GM18499 (cell line): ENCODE data around the gene PLA2R1.

Experiments
- ATAC-seq: cut with Tn5 transposase; IDR thresholded peaks from one replicate; pipeline ENCODE4 v1.9.1; 2021; ENCODE audit warnings: moderate number of reproducible peaks; ENCODE audit not compliant: insufficient read depth, unreplicated experiment

Gene PLA2R1

DNA sequence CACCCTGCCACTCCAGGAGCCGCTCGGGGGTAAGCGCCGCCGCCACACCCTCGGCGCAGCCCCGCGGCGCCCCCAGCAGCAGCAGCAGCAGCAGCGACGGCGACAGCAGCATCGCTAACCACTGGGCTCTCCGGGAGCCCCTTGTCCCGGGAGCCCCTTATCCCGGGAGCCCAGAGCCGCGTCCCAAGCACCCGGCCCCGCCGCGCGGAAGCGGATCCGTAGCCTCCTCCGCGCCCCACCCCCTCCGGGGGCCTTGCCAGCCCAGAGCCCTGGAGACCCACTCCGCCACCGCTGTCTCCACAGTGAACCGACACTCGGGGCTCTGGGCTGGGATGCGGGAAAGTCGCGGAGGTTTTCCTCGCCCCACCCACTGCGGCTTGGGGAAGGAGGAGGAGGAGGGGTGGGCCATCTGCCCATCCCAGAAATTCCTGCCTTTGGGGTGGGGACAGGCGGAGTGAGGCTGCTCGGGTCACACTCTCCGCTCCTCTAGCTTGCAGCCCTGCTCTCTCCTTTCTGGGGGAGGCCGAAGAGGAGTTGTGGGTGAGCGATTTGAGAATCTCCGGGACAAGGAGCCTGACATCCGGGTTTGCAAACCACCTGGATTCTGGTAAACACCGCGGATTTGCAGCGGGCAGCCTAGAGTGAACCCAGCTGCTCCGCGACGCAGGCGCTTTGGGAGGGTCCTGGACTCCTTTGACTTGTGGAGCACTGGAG lies at the start of gene PLA2R1:
Gene PLA2R1, minus strand, starts transcription at position 324 of the 714 bp plus-strand sequence. Its CDS starts 212 bp downstream, at position 112.
- ATAC-seq = no peak

DNA sequence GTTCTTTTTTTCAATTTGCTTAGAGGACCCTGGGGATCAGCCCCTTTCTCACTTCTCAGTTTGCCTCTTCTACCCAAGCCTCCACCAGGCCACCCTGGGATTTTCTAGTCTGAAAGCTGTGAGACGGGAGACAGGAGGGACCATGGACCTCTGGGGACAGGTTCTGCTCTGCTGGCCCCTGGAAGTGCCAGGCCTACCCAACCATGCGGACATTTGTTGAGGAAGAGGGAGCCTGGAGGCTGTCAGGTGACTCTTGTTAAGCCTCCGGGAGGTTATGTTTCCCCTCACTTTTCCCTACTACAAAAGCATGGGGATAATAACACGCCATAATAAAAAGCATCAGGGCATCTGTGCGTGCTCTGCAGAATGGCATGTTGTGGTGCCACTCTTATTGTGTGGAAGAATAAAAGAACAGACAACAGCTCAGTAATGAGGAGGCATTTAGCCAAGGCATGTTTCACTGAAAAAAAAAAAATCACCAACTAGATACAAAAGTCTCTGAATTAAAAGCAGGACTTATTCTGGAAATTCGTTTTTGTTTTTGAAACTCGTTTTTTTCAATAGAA lies 48.3 kb upstream of the PLA2R1 start:
- no peak for ATAC-seq

DNA sequence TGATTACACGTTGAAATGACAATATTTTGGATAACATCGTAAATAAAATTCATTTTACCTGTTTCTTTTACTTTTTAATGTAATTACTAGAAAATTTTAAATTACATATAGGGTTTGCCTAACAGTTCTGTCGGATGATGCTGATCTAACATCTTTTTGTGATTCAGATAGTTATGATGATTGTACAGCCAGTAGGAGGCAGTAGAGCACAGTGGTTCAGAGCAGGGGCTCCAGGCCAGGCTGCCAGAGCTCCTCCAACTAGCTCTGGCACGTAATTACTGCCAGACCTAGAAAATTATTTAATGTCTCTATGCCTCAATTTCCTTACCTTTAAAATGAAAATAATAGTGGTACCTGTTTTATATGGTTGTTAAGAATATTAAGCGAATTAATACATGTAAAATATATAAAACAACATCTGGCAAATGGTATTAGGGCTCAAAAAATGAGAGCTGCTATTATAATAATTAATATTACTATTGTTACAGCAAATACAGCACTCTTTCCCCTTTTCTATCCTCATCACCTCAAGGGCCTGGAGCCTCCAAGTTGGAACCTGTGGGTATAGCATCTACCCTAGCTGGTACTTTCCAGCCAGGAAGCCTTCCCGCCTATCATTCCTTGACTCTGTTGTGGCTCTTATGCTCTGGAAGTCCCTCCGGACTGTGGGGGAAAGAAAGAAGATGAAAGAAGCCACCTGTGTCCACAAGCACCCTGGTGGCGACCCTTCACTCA lies 47.7 kb upstream of the PLA2R1 start:
- peak; percentile 61 for ATAC-seq

DNA sequence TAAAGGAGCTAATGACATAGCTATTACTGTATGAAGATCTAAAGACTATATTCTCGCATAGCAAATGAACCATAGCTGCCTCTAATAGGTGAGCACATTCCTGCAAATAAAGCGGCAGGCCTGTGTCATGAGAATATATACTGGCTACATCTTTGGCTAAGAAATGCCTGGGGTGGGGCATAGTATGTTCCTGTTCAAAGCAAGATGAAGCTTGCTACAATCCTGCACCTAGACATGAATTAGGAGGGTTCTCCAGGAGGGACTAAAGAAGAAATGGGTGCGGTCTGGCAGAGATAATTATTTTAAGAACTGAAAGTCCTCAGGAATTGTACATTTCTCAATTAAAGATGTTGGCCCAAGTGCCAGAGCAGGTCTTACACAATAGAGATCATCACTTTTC lies 46.8 kb upstream of the PLA2R1 start:
- no peak for ATAC-seq

DNA sequence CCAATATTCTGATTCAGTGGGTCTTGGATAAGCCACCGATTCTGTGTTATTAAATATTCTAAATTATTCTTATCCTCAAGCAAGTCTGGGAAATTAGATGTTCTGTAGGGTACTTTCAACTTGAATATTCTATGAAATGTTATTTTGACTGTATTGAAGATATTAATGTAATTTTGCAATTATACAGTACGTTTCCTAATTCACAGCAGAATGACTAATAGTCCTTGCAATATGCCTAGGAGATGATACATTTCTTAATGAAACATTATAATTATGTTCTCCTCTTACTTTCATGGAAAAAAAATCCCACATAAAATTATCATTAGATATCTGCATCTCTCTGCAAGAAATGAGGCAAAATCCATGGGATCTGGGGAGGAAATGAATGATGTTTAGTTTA lies 46.2 kb upstream of the PLA2R1 start:
- ATAC-seq = no peak

DNA sequence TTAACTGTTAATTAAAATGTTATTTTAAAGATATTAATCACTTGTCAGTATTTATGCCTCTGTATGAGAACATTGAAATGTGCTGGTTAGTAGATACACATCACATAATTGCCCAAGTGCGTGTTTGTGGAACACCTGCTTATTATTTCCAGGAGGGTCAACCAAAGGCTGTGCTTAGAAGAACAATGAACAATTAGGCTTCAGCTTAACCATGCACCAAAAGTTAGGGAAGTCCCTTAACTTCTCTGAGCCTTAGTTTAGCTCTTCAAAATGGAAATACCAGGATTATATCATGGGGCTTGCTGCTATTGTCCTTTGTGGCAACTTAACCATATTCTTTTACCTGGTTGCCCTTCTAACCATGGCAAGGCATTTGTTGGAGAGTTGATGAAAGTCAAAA lies 43.0 kb upstream of the PLA2R1 start:
- no peak for ATAC-seq

DNA sequence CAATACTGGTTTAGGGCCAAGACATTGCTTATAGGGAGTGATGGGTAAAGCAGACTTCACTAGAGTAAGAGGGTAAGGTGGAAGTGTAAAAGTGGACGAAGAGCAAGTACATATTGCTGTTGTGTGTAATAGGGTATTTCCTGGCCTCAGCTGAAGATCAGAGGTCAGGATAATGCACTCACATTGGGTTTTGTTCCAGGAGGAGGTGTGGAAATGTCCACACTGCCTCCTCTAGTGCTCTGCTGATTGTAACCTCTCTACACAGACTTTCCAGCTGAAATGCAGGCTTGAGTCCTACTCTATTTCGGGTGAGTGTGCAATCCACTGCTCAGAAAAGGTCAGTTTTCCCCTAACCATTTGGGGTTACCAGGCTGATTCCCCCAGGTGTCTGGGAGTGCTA lies 41.7 kb upstream of the PLA2R1 start:
- no peak for ATAC-seq

DNA sequence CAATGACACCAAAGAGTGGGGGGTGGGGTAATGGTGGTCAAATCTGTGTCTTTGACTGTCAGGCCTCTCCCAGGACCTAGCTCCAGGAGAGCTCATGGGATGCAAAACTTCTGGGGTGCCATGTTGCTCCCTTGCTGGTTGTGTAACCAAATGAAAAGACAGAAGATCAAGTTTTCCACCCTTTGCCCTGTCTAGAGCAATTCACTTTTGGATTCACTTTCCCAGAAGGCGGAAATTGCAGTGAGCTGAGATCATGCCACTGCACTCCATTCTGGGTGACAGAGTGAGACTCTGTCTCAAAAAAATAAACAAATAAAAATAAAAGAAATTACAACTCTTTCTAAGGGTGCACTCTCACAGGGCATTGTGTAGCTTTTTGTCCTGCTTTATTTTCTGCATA lies 34.9 kb upstream of the PLA2R1 start:
- ATAC-seq = no peak

DNA sequence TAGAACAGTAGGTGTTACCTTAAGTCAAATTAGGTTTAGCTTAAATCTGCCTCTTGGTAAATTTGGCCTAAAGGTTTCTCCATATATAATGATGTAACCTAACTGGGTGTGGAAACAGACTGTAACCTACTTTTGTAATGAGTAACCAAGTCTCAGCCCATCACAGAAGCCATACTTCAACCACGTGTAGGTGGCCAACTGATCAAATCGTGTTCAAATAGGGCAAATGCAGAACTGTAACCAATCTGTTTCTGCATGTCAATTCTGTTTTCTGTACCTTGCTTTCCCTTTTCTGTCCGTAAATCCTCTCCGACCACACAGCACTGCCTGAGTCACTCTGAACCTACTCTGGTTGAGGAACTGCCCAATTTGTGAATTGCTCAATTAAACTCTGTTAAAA lies 34.0 kb upstream of the PLA2R1 start:
- no peak for ATAC-seq

DNA sequence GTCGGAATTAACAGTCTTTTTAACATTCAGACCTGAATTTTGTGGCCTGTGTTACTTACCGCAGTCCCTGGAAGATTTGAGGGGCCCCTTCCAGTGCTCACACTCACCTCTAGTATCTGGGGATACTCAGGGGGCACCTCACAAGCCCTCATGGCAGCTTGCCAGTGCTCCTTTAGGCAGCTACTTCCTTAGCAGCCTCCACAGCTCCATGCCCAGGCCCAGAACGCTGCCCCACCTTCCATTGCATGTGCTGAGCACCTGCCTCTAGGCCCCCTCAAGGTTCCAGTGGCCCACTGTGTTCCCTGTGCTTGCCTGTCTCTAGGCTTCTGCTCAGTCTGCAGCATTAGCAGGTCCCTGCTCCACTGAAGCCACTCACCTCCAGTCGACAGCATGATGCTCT lies 30.0 kb upstream of the PLA2R1 start:
- ATAC-seq = no peak

DNA sequence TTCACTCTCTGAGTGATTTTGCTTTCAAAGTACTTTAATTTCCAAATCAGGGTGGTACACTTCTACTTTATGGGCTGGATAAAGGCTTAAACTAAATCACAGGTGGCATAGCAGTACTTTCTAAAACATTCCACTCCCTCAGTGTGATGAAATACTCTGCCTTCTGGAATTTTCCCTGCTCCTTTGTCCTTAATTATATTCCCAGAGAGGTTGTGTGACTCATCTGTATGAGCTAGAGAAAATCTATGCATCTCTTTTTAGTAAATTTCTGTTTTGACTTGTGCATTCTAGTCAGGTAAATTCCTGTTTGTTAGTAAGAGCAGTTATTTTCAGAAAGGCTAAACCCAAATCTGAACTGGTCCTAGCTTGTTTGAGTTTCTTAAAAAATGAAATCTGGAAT lies 29.0 kb upstream of the PLA2R1 start:
- ATAC-seq = no peak

DNA sequence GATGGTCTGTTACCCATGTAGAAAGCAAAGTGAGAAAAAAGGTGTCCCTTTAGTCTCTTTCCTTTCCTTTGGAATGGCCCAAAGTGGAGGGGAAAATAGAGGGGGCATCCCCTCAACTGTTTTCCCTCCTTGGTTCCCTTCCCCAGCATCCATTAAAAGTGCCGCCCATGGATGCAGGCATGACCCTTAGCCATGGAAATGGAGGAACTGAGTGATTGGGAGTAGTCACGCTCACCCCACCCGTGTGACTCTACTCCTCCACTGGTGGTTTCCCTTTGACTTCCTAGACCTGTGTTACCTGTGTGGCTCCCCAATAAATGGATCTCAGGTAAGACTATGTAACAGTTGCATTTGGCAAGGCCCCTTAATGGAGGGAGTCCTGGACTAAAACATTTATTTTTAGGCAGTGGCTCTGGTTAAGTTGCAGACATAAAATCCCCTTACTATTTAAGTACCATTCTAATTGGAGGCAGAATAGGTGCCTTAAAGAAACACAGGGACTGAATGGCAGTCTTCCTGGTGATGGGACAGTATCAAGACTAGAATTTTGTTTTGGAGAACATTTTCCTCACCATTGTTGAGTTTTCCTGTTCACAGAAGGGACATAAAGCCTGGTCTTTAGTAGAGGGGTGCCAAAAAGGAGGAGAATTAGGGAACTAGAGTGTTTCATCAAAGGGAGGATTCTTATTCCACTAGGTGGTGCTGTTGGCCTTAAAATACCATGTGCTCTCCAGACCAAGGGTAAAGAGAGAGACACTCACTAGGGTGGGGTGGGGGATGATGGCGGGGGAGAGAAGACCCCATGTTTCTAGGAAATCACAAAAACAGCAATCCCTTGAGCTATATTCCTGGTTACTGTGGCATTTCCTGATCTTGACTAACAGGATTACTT lies 25.7 kb upstream of the PLA2R1 start:
- no peak for ATAC-seq

DNA sequence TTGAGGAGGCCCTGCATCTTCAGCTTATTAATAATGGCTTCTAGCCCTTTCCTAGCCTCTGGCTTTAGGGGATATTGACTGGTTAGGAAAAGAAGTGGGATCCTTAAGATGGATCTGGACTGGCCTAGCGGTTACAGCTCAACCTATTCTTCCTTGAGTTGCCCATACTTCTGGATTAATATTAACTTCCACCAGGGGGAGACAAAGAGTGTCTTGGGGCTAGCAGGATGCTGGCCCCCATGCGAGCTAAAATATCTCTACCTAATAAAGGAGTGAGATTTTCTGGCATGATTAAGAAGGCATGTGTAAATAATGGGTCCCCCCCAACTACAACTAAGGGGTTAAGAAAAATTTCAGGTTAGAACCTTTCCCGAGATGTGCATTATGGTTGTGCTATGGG lies 23.2 kb upstream of the PLA2R1 start:
- ATAC-seq = no peak

DNA sequence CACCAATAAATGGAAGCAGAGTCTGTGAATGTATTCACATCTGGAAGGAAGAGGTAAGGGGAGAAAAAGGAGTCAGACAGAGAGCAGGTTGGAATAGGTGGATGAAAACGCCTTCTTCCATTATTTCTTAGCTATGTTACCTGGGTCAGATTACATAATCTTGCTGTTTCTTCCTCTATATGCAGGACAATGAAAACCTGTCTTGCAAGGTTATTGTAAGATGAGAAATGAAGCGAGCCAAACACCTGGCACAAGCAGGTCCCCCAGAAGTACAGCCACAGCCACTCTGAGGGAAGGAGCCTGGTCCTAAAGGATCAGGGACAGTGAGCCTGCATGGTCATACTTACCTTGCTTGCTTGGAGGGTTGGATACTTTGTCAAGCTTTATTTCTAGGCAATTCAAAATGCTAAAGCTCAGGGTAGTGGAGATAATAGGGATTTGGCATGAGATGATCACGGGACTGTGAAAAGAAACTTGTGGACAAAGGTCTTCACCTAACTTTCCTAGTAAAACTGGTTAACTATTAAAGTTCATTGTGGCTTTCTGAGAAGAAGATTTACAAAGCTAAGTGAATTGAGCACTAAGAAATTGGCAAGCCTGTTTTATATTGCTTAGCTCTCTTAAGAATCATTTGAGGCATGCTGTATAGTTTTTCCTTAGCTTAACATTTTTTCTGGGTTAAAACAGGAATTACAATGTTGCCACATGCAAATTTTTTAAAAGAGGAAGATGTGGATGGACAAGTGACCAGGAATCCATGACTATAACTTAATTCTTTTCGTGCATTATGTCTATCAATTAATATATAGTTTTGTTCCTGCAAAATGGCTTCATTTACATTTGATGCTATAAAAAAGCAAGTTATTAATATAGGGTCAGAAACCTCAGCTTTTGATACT lies 15.7 kb upstream of the PLA2R1 start:
- ATAC-seq = no peak

DNA sequence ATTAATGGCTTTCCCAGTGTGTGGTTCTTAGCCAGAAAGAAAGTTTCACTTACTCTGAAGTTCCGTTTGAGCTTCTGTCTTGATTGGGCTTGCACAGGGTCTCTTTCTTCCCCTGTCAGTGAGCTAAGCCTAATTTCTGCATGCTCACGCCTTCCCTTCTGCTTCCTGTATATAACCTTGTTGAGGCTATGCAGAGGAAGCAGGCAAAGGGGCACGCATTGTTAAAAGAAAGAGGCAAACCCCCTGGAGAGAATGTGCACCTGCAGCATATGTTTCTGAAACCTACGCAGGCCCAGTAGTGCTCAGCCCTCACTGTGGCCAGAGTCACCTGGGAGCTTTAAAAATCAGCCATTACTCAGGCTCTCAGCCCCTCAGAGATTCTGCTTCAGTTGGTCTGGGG lies 14.5 kb upstream of the PLA2R1 start:
- ATAC-seq = no peak

DNA sequence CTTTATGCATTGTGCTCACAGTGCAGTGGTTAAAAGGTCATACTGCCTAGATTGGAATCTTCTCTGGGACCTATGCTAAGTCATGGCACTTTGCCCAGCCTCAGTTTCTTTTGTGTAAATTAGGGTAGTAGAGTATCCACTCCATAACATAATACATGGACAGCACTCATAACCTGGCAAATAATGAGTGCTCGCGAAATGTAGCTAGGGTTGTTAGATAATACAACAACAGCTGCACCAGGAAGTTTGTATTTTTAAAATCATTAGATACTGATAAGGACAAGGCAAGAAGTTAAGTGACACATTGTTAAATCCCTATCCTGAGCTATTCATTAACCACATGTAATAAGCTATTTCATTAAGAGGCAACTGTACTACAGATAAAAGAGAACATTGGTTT lies 13.8 kb upstream of the PLA2R1 start:
- ATAC-seq = no peak

DNA sequence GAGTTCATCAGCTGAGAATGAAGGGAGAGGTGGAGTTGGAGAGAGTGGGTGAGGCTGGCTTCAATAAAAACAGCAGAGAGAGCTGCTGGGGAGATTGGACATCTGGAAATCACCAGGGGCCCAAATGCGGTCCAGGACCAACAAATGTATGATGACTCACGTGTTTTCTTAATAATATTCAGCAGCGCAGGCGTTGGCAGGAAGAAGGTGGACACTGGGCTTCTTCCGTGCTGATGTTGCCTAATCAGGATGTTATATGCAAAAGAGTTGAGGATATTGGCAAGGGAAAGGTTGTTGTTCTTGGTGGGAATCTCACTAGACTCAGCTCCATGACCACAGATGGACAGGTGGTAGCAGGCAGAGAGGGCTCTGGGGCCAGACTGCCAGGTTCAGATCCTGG lies 12.8 kb upstream of the PLA2R1 start:
- no peak for ATAC-seq

DNA sequence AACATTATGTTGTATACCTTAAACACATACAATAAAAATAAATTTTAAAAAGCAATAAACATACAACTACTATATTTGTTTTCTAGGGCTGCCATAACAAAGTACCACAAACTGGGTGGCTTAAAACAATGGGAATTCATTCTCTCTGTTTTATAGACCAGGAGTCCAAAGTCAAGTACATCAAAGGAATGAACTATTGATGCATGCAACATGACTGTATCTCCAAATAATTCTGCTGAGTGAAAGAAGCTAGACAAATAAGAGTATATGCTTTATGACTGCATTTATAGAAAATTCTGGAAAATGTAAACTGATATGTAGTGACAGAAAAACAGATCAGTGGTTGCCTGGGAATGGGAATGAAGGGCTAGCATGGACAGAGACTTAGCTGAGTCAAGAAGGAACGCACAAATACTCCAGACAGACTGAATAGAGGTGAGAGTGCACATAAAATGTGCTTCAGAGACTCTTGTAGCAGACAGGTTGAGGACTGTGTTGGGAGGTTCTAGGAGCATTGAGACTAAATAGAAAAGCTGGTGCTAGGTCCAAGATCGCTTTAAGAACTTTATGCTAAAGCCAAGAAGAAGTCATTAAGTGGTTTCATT lies 11.0 kb upstream of the PLA2R1 start:
- no peak for ATAC-seq

DNA sequence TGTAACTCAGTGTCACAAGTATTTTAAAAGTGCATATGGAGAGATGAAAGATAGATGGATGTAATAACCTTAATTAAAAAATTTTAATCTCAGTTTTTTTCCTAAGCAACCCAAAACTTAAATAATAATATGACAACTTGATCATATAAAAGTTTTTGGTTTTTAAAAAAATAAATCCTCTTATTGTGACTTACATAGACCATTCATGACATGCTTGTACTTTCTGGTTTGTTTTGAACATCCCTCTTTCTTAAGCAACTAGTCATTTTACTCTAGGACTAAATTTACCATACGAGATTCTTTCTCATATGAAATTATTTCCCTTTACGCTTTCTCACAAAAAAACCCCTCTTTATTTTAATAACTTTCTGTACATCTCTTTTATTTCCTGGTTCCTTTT lies 6.5 kb upstream of the PLA2R1 start:
- no peak for ATAC-seq
